Astrocyte of the cerebellum (primary cell): ENCODE measurements around the gene ZNF782.
A peak's percentile ranks its signal among the peaks of the same experiment; 100 is the strongest.
"Not testable (repeated sequence)": the region's sequence is repeated elsewhere in the genome, so short reads cannot be mapped to it uniquely, and the experiment has no call there.

Source experiments
- DNase-seq: peaks from one replicate; pipeline ENCODE4 v3.0.0-alpha.2; 2011; ENCODE audit warnings: low read depth
- H3K4me3 ChIP-seq: 2 replicates; pipeline ENCODE4 v1.5.1; 2011; ENCODE audit warnings: mild to moderate bottlenecking, low read depth, low read length, moderate library complexity
- CTCF ChIP-seq: IDR thresholded peaks from 2 replicates; pipeline ENCODE4 v1.5.1; 2012; ENCODE audit warnings: low read length, low read depth, moderate library complexity, mild to moderate bottlenecking; ENCODE audit errors: missing control alignments
- in situ Hi-C: cut with HindIII; loops from 2 replicates; pipeline ENCODE4 v1.10.0; 2017; ENCODE audit warnings: low sequenced_read_pairs

The ZNF782 gene

GRCh38 chr9:96867079-96867804 lies 12.9 kb upstream of the ZNF782 start:
- H3K4me3 ChIP-seq: no peak overlapping the region
- DNase-seq: no peak
- in situ Hi-C loops: no loop called here
- no peak for TF ChIP-seq CTCF

GRCh38 chr9:96865240-96865639 lies 10.9 kb upstream of the ZNF782 start:
- DNase-seq, in situ Hi-C loops, H3K4me3 ChIP-seq: not testable (repeated sequence)

- no peak overlapping the region for H3K4me3 ChIP-seq
- no peak for TF ChIP-seq CTCF
- DNase-seq: peak; percentile 45
- in situ Hi-C loops: no loop called here
Observed at GRCh38 chr9:96859461-96860198, 5.3 kb upstream of the ZNF782 start.

GRCh38 chr9:96858670-96859069 lies 4.4 kb upstream of the ZNF782 start:
- DNase-seq: no peak
- TF ChIP-seq CTCF: no peak
- no peak overlapping the region for H3K4me3 ChIP-seq
- in situ Hi-C loops: no loop called here

GRCh38 chr9:96858018-96858573 lies 3.8 kb upstream of the ZNF782 start:
- in situ Hi-C loops: no loop called here
- no peak for DNase-seq
- TF ChIP-seq CTCF: no peak

GRCh38 chr9:96856363-96857286 lies 2.3 kb upstream of the ZNF782 start:
- H3K4me3 ChIP-seq: no peak overlapping the region
- peak; percentile 55 for DNase-seq
- peak; percentile 93 for TF ChIP-seq CTCF
- in situ Hi-C loops: no loop called here

More at GRCh38 chr9:96858018-96858573, 3.8 kb upstream of the ZNF782 start:
- no peak overlapping the region for H3K4me3 ChIP-seq
